LNCaP clone FGC (cell line): ENCODE measurements around the gene KIRREL3.

Experiments
- DNase-seq: peaks from one replicate; pipeline ENCODE4 v3.0.0-alpha.2; 2011; ENCODE audit warnings: low read depth
- H3K4me3 ChIP-seq: 2 replicates; pipeline ENCODE4 v1.5.1; 2011; ENCODE audit warnings: mild to moderate bottlenecking, low read depth, low read length, control low read depth
- TF ChIP-seq, protein P1 (sequence below): IDR thresholded peaks from 2 replicates; pipeline ENCODE4 v1.5.1; 2012; ENCODE audit warnings: mild to moderate bottlenecking; ENCODE audit not compliant: control insufficient read depth, insufficient read depth; ENCODE audit errors: extremely low read depth

KIRREL3 gene

GRCh38 chr11:126495281-126496220 lies 505.0 kb downstream of the KIRREL3 start:
- DNase-seq = no peak
- no peak overlapping the region for H3K4me3 ChIP-seq
- TF ChIP-seq, protein P1, sequence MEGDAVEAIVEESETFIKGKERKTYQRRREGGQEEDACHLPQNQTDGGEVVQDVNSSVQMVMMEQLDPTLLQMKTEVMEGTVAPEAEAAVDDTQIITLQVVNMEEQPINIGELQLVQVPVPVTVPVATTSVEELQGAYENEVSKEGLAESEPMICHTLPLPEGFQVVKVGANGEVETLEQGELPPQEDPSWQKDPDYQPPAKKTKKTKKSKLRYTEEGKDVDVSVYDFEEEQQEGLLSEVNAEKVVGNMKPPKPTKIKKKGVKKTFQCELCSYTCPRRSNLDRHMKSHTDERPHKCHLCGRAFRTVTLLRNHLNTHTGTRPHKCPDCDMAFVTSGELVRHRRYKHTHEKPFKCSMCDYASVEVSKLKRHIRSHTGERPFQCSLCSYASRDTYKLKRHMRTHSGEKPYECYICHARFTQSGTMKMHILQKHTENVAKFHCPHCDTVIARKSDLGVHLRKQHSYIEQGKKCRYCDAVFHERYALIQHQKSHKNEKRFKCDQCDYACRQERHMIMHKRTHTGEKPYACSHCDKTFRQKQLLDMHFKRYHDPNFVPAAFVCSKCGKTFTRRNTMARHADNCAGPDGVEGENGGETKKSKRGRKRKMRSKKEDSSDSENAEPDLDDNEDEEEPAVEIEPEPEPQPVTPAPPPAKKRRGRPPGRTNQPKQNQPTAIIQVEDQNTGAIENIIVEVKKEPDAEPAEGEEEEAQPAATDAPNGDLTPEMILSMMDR = no peak

GRCh38 chr11:126494831-126495230 lies 505.7 kb downstream of the KIRREL3 start:
- no peak overlapping the region for H3K4me3 ChIP-seq
- DNase-seq = no peak
- TF ChIP-seq, protein P1 = no peak

- DNase-seq = no peak
- TF ChIP-seq, protein P1 = no peak
These were observed 508.1 kb downstream of the KIRREL3 start for GRCh38 chr11:126492331-126493082.

GRCh38 chr11:126491092-126491491 lies 509.5 kb downstream of the KIRREL3 start:
- H3K4me3 ChIP-seq = no peak overlapping the region
- TF ChIP-seq, protein P1 = no peak
- DNase-seq = no peak

More at GRCh38 chr11:126492331-126493082, 508.1 kb downstream of the KIRREL3 start:
- H3K4me3 ChIP-seq = no peak overlapping the region

- TF ChIP-seq, protein P1 = no peak
- DNase-seq = no peak
- no peak overlapping the region for H3K4me3 ChIP-seq
These were observed 510.5 kb downstream of the KIRREL3 start for GRCh38 chr11:126489836-126490660.

- TF ChIP-seq, protein P1 = no peak
- no peak overlapping the region for H3K4me3 ChIP-seq
These were observed 511.8 kb downstream of the KIRREL3 start for GRCh38 chr11:126488591-126489370.

More at GRCh38 chr11:126488591-126489370, 511.8 kb downstream of the KIRREL3 start:
- DNase-seq = no peak
